ENCODE data around the gene BANK1.

The BANK1 gene

GRCh38 chr4:102120846-102121245, 330.3 kb downstream of the BANK1 start:
- no peak for DNase-seq (ENCODE audit: low read depth, low spot score)
